Dedifferentiated amniotic fluid mesenchymal stem cell (primary cell): ENCODE measurements around the gene SYNJ2.
A peak's percentile ranks its signal among the peaks of the same experiment; 100 is the strongest.
"Not testable (repeated sequence)": the region's sequence is repeated elsewhere in the genome, so short reads cannot be mapped to it uniquely, and the experiment has no call there.

ENCODE experiments used
- DNase-seq: peaks from one replicate; pipeline ENCODE4 v3.0.0-alpha.2; 2016; ENCODE audit errors: extremely low spot score

Gene SYNJ2, protein sequence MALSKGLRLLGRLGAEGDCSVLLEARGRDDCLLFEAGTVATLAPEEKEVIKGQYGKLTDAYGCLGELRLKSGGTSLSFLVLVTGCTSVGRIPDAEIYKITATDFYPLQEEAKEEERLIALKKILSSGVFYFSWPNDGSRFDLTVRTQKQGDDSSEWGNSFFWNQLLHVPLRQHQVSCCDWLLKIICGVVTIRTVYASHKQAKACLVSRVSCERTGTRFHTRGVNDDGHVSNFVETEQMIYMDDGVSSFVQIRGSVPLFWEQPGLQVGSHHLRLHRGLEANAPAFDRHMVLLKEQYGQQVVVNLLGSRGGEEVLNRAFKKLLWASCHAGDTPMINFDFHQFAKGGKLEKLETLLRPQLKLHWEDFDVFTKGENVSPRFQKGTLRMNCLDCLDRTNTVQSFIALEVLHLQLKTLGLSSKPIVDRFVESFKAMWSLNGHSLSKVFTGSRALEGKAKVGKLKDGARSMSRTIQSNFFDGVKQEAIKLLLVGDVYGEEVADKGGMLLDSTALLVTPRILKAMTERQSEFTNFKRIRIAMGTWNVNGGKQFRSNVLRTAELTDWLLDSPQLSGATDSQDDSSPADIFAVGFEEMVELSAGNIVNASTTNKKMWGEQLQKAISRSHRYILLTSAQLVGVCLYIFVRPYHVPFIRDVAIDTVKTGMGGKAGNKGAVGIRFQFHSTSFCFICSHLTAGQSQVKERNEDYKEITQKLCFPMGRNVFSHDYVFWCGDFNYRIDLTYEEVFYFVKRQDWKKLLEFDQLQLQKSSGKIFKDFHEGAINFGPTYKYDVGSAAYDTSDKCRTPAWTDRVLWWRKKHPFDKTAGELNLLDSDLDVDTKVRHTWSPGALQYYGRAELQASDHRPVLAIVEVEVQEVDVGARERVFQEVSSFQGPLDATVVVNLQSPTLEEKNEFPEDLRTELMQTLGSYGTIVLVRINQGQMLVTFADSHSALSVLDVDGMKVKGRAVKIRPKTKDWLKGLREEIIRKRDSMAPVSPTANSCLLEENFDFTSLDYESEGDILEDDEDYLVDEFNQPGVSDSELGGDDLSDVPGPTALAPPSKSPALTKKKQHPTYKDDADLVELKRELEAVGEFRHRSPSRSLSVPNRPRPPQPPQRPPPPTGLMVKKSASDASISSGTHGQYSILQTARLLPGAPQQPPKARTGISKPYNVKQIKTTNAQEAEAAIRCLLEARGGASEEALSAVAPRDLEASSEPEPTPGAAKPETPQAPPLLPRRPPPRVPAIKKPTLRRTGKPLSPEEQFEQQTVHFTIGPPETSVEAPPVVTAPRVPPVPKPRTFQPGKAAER (N-terminal part only)

DNA sequence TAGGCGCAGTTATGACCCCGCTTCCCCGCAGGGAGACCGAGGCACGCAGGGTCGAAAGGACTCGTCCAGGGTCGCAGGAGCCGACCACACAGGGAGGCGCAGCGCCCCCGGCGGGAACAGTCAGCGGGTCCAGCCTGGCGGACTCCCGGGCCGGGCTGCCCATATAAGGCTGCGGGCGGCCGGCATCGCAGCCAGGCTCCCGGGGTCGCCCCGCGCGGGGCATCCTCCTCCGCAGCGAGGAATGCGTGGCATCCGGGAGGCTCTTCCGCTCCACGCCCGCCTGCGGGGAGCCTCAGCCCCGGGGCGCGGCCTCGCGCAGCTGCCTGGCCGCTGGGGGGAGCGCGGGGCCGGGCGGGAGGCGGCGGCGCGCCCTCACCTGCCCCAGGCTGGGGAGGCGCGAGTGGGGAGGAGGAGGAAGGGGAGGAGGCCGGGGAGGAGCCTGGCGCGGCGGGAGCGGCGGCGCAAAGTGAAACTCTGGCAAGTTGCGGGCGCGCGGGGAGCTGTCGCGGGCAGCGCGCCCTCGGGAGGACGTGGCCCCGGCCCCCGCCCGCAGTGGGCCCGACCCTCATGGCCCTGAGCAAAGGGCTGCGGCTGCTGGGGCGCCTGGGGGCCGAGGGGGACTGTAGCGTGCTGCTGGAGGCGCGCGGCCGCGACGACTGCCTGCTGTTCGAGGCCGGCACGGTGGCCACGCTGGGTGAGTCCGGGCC, at the start of gene SYNJ2:
Gene SYNJ2, plus strand, starts transcription at position 469 of the 707 bp plus-strand sequence. Its CDS starts 99 bp downstream, at position 568.
- peak; percentile 62 for DNase-seq

DNA sequence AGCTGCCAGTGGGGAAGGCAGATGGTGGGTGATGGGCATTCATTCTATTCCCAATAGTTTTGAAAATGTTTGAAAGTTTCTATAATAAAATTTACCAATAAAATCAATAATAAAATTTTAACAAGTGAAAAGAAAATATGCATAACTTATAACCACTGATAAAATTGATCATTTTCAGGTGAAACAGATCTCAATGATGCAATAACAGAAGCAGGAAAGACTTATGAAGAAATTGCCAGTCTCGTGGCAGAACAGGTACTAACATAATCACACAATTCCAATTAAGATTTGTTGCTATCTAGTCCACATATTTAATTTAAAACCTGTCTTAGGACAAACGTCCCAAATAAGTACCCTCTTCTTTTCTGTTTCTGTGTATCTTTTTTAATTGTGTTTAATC, 45.9 kb upstream of the SYNJ2 start:
- DNase-seq, result no peak

DNA sequence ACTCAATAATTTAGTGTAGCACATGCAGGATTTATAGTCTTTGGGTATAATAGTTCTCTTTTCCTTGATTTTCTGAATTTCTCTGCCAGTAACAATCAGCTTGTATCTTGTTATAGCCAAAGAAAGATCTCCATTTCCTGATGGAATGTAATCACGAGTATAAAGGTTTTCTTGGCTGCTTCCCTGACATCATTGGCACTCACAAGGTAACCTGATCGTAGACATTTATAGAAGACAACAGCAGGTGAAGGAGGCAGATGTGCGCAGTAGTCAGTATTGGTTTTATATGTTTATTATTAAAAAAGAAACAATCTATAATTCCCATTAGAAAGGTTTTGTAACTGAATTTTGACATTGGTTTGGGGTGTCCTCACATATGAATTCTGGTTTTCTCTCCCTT, 44.3 kb upstream of the SYNJ2 start:
- no peak for DNase-seq

DNA sequence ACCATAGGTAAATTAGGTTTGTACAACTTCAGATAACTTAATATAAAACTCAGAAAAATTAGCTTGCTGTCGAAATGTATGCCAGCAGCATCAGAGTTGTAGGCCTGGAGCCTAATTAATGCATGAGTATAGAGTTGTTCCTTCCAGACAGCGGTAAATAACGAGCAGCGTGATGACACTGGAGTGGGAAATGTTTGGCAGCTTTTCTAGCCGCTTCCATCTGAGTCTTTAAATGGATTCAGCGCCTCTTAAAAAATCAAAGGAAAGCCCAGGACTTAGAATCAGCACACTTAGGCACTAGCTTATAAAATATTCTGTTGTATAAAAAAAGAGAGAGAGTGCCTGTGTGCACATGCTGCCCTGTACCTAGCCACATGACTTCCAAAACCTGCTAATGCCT, 43.7 kb upstream of the SYNJ2 start:
- DNase-seq, result no peak

DNA sequence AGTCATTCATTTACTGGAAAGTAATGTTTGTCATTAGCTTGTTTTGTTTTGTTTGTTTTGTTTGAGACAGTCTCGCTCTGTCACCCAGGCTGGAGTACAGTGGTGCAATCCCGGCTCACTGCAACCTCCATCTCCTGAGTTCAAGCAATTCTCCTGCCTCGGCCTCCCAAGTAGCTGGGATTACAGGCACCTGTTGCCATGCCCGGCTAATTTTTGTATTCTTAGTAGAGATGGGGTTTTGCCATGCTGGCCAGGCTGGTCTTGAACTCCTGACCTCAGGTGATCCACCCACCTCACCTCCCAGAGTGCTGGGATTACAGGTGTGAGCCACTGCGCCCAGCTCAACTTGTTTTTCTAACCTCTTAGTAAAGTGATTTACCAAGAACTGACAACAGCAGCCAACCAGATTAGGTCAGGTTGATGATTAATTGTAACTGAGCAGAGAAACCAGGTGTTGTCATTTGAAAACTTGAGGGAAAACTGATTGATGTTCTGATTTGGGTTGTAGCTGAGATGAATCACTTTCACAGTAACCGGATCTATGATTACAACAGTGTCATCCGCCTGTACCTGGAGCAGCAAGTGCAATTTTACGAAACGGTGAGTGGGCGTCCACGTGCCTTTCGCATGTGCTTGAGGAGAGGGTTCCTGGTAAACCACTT, 41.2 kb upstream of the SYNJ2 start:
- DNase-seq, result not testable (repeated sequence)

DNA sequence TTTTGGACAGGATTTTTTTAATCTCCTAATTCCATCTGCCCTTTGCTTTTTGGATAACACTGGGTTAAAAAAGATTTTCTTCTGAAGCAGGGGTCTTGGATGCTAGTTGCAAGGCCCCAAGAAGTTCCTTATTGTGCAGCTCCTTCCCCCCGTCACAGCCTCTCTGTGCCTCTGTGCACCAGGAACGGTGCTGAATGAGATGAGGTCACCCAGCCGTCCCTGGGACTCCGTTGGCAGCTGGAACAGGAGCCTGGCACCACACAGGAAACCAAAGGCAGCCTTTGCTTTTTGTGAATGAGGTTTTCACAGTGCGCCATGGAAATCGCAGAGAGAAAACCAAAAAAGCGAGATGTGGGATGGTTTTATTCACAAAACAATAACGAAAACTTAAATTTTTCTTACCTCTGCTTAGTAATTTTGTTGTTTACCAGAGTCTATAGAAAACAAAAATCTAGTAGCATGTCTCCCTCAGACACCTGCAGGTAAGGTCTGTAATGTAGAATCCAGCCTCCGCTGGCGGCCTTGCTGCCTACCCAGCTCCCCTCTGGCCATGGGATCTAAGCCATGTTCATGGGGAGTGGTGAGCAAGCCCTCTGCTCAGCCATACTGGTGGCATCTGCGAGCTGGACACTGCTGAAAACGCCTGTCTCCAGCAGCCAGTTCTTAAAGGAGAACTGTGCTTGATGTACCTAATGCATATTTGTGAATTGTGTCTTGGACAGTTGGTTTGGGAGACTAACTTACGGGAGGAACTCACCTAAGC, 40.4 kb upstream of the SYNJ2 start:
- no peak for DNase-seq

DNA sequence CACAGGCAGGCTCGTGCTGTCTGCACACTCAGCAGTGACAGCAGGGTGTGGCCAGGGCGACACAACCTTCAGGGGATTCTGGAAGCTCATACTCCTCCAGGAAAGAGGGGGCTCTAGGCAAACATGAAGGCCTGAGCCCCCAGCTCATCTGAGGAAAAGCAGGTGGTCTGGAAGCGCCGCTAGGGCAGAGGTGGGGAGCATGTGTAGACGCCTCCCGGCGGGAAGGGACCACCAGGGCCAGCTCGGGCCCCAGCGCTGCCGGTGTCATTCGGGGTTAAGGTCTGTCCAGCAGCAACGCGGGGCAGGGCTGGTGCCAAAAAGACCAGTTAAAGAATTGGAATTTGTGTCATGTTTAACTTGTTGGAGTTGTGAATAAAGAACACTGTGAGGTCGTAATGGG, 39.3 kb upstream of the SYNJ2 start:
- DNase-seq, result no peak

DNA sequence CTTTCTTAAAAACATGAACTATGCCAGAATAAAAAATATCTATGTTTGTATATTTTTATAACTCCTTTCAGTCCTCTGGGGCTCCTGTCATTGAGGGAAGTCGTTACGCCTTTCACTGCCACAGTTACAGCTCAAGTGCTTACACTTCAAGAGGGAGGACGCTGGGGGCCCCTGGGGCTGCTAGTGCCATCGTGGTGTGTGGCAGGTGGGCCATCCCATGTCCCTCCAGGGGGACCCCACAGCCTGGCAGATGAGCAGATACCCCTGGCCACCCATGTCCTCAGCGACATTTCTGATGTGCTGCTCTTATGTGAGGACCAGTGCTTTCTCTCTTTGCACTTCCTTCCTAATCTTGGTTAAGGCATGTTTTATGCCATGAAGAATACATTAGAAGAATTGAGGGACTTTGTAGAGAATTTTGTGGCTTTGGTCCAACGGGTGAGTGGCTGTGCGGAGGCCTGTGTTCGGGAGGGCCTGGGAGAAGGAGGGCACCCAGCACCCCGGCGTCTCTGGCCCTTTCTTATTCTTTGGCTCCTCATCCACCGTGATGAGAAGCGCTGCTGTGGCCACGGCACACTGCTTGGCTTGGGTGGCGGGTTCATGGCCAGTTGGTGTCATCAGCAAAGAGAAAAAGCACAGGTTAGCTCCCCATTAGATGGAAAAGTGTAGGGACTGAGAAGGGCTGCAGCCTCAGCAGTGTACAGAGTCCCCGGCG, 38.3 kb upstream of the SYNJ2 start:
- no peak for DNase-seq

DNA sequence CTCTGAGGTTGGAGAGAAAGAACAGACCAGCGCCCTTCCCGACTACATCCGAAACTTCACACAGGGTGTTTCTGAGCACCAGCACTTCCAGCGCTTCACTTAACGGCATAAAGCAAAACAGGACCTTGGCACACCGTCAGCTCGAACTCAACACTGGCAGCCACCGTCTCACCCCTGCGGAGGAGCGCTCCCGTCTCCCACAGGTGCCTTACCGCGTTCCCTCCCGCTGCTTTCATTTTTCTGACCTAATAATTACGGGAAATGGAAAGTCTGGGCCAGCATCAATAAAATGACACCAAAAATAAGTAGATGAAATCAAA, 37.7 kb upstream of the SYNJ2 start:
- DNase-seq, result no peak

DNA sequence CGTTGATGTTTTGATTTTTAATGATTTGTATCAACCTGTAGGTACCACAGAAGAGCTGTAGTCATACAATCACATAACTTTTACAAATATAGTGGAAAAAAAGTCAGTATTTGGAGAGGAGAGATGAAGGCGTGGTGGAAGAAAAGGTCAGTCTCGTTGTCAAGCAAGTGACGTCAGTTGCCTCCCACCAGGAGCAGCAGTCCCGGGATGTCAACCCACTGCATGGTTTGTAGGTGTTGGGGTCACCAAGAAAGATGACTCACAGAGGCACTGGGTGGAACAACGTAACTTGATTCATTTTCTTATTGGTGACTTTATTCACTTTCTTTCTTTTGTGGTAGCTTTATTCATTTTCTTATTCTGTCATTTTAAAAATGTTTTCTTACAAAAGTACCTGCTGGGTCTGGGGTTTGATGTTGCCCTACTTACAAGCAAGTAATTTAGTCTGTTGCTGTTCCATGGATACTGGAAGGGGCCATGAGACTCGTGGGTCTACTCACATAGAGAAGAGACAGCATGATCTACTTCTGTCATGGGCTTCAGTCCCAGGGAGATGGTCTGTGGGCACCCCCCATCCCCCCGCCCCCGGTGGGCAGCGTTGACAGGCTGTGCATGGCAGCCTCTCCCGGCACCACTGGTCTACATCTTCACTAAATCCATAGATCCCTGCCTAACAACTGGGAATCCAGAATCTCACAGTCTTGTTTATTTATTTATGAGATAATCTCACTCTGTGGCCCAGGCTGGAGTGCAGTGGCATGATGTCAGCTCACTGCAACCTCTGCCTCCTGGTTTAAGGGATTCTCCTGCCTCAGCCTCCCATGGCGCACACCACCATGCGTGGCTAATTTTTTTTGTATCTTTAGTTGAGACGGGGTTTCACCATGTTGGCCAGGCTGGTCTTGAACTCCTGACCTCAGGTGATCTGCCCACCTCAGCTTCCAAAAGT, 36.4 kb upstream of the SYNJ2 start:
- DNase-seq, result no peak

DNA sequence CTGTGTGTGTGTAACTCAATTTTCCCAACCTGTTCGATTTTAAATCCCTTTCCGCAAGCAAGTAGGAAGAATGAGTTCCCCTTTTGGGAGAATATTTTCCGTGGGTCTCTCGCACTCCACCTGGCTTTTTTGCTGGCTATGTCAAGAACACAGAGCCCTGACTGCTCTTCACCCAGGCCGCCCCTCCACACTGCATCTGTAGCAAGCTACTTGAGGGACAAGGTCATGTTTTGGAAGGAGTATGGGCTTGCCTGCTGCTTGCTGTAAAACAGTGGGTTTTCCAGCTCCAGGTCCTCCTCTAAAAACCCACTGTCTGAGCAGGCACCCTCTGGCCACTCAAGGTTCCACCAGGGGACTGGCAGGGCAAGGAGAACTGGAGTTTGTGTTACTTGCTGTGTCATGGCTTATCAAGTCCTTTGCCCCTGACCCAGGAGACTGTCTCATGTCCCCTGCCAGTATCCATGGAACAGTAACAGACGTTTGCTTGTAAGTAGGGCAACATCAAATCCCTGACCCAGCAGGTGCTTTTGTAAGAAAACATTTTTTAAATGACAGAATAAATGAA, 35.5 kb upstream of the SYNJ2 start:
- DNase-seq, result no peak

DNA sequence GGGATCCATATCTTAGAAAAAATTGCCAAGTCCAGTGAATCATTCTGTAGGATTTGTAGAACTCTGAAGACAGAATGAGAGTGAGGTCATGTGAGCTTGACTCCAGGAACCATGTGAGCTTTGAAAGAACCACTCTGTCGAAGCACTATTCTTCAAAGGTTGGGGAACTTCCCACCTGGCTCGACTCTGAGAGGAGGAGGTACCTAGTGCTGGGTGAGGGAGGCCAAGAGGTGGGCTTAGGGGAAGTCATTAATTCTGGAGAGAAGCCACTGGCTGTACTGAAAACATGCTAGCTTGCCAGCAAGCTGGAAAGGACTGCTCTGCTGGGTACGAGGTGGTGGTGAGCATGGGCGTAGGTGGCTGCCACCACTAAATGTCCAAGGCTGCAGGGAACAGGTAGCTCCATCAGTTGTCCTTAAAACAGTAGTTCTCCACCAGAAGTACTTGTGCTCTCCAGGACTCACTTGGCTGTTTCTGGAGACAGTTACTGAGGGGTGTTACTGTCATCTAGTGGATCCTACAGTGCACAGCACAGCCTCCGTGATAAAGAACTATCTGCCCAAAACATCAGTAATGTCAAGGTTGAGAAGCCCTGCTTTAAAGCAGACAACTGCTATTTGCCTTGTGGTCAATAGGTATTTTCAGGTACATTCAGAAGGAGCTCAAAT, 34.7 kb upstream of the SYNJ2 start:
- no peak for DNase-seq

DNA sequence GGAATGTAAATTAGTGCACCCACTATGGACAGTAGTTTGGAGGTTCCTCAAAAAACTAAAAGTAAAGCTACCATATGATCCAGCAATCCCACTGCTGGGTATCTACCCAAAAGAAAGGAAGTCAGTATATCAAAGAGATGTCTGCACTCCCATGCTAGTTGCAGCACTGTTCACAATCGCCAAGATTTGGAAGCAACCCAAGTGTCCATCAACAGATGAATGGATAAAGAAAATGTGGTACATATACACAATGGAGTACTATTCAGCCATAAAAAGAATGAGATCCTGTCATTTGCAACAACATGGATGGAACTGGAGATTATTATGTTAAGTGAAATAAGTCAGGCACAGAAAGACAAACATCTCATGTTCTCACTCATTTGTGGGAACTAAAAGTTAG, 30.8 kb upstream of the SYNJ2 start:
- DNase-seq, result not testable (repeated sequence)

DNA sequence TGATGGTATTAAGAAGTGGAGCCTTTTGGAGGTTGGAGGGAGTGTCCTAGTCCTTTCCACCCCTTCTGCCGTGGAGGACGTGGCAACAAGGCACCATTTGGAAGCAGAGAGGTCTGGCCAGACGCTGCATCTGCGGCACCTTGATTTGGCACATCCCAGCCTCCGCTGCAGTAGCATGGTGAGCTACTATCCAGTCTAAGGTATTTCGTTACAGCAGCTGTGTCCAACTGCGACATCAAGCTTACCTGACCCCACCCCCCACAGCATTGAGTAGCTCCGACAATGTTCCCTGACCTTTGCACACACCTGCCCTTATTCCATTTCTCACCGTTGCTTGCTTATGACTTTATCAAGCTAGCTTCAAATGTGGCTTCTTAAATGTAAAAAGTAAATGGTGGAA, 29.8 kb upstream of the SYNJ2 start:
- DNase-seq, result no peak

DNA sequence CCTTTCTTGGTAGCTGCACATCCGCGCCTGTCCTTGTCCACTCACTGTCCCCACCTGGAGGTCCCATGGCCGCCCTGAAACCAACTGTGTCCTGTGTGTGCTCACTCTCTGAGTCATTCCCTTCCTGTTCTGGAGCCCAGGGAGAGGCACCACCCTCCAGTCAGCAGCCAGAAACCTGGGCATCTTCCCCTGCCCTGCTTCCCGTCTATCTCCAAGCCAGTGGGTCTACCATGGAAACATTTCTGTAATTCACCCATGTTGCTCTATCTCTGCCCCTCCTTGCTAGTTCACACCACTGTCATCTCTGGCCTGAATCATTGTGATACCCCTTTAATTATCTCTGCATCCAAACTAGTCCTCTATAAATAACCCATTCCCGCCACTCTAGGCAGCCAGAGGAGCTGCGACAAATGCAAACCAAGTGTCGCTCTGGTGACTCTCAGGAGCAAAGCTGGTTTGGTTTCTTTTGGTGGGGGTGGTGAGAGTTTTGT, 28.8 kb upstream of the SYNJ2 start:
- no peak for DNase-seq

DNA sequence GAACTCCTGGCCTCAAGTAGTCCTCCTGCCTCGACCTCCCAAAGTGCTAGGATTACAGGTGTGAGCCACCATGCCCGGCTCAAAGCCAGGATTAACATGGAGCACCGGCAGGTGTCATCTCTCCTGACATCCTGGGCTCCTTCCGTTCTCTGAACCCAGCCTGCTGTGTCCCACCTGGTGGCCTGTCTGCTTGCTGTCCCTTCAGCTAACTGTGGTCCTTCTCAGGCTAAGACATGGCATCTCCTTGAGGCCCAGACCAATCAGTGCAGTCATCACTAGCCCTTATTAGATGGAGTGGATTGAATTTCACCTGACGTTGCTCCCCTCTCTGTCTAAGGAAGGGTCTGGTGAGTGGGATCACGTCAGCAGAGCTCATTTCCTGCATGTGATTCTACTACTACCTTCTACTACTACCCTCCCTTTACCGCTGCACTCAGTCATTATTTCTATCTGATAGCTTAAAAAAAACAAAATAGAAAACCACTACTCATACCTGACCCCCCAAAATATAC, 28.0 kb upstream of the SYNJ2 start:
- no peak for DNase-seq
